ENCODE data around the gene FSTL4. TPM values are rescaled to one million over a fixed set of nuclear protein-coding genes. Genes with fewer than 3 reads are reported as not detected.

Gene FSTL4
- polyA plus RNA-seq, 1 of the 3 experiments (the other 2 are of a cell fraction): not detected

DNA sequence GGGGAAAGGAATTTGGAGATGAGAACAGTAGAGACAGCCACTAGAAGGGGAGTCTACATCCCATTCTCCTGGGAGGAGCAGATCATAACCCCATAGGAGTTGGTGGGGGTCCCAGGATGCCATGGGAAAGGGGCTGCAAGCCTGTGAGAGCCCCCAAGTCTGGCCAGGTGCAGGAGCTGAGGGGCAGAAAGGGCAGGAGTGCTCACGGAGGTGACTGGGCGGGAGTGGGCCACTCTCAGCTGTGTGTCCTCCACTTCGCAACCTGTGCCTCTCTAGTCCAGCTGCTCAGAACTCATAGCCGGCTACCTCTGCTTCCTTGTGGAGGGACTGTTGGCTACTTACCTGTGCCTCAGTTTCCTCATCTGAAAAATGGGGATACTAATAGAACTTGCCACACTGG is 263.9 kb downstream of the FSTL4 start (continued):
- TF ChIP-seq, protein P1, sequence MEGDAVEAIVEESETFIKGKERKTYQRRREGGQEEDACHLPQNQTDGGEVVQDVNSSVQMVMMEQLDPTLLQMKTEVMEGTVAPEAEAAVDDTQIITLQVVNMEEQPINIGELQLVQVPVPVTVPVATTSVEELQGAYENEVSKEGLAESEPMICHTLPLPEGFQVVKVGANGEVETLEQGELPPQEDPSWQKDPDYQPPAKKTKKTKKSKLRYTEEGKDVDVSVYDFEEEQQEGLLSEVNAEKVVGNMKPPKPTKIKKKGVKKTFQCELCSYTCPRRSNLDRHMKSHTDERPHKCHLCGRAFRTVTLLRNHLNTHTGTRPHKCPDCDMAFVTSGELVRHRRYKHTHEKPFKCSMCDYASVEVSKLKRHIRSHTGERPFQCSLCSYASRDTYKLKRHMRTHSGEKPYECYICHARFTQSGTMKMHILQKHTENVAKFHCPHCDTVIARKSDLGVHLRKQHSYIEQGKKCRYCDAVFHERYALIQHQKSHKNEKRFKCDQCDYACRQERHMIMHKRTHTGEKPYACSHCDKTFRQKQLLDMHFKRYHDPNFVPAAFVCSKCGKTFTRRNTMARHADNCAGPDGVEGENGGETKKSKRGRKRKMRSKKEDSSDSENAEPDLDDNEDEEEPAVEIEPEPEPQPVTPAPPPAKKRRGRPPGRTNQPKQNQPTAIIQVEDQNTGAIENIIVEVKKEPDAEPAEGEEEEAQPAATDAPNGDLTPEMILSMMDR (IDR thresholded peaks at IDR 0.05): no peak
- no peak for TF ChIP-seq JUND (IDR thresholded peaks at IDR 0.05)

DNA sequence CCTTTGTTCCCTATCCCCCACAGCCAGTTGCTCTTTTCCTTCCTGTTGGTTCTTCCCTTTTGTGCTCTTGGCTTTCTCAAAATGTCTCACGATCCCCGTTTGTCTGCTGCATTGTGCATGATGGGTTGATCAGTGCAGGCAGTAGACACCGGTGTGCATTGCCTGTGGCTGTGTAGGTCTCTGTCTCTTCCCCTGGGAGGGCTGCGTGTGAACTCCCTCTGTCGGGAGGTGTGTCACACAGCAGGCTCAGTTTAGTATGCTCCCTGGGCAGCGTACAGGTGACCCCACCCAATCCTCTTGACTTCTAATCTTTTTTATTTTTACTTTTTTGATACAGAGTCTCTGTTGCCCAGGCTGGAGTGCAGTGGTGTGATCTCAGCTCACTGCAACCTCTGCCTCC is 265.3 kb downstream of the FSTL4 start:
- no peak overlapping the region for H2AFZ ChIP-seq (ENCODE audit: low read depth)
- WGBS (ENCODE audit: low lambda C conversion rate): 18% methylated on average over 6 of the region's 6 CpGs
- H3K27me3 ChIP-seq (ENCODE audit: insufficient read depth): no peaks in the 10 kb centered on the region
- no peak for TF ChIP-seq SMC3 (IDR thresholded peaks at IDR 0.05; ENCODE audit: low read depth, low read length)
- no peak for TF ChIP-seq NRF1 (IDR thresholded peaks at IDR 0.05; ENCODE audit: low read depth, low read length)
- TF ChIP-seq, protein P2, sequence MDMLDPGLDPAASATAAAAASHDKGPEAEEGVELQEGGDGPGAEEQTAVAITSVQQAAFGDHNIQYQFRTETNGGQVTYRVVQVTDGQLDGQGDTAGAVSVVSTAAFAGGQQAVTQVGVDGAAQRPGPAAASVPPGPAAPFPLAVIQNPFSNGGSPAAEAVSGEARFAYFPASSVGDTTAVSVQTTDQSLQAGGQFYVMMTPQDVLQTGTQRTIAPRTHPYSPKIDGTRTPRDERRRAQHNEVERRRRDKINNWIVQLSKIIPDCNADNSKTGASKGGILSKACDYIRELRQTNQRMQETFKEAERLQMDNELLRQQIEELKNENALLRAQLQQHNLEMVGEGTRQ (IDR thresholded peaks at IDR 0.05; ENCODE audit: borderline replicate concordance, low read depth, low read length): no peak
- TF ChIP-seq, protein P3, sequence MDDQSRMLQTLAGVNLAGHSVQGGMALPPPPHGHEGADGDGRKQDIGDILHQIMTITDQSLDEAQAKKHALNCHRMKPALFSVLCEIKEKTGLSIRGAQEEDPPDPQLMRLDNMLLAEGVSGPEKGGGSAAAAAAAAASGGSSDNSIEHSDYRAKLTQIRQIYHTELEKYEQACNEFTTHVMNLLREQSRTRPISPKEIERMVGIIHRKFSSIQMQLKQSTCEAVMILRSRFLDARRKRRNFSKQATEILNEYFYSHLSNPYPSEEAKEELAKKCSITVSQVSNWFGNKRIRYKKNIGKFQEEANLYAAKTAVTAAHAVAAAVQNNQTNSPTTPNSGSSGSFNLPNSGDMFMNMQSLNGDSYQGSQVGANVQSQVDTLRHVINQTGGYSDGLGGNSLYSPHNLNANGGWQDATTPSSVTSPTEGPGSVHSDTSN (IDR thresholded peaks at IDR 0.05): no peak
- TF ChIP-seq ELF1 (IDR thresholded peaks at IDR 0.05): no peak
- TF ChIP-seq FOXM1 (IDR thresholded peaks at IDR 0.05; ENCODE audit: low read depth): no peak
- TF ChIP-seq, protein P1 (IDR thresholded peaks at IDR 0.05): no peak
- no peak for TF ChIP-seq FOXJ3 (CRISPR knock-in tag; IDR thresholded peaks at IDR 0.05)
- TF ChIP-seq RFX5 (IDR thresholded peaks at IDR 0.05; ENCODE audit: low read length): no peak
- TF ChIP-seq JUND (IDR thresholded peaks at IDR 0.05): no peak
- TF ChIP-seq RXRA (IDR thresholded peaks at IDR 0.05; ENCODE audit: borderline replicate concordance, low read depth): no peak
- no peak for TF ChIP-seq RAD21 (IDR thresholded peaks at IDR 0.05; ENCODE audit: low read length)
- no peak for TF ChIP-seq MXI1 (IDR thresholded peaks at IDR 0.05; ENCODE audit: low read depth, low read length)
- no peaks in the 10 kb centered on the region for H3K79me2 ChIP-seq (ENCODE audit: insufficient read depth)
- ChIA-PET POLR2A (no interaction called here), CTCF (no interaction called here)
- no peak for DNase-seq
- no peaks in the 10 kb centered on the region for H4K20me1 ChIP-seq (ENCODE audit: insufficient read depth)
- H3K4me3 ChIP-seq (ENCODE audit: low read depth in 2 of 2, low read length in 1 of 2): no peak overlapping the region
- H3K9me2 ChIP-seq: no peaks in the 10 kb centered on the region
- no peak overlapping the region for H3K27ac ChIP-seq (ENCODE audit: low read depth in 2 of 2, low read length in 1 of 2)
- no peak overlapping the region for H3K4me2 ChIP-seq
- H3F3A ChIP-seq (replicated peaks; ENCODE audit: insufficient read depth): no peaks in the 10 kb centered on the region
- H3K4me1 ChIP-seq (ENCODE audit: control insufficient read depth in 1 of 2, insufficient read depth in 2 of 2, low read depth in 1 of 2, low read length in 1 of 2): no peaks in the 10 kb centered on the region
- H3K9me3 ChIP-seq: no peaks in the 10 kb centered on the region
- no peaks in the 10 kb centered on the region for H3K36me3 ChIP-seq (replicated peaks in 1 of 2; ENCODE audit: control insufficient read depth in 1 of 2, insufficient read depth in 2 of 2, low read length in 1 of 2)
- no peak overlapping the region for H3K9ac ChIP-seq

Data from SK-N-SH (cell line).